Large intestine (tissue), 3 donors: ENCODE results near the gene PDE4D. TPM values are rescaled to one million over a fixed set of nuclear protein-coding genes. Genes with fewer than 3 reads are reported as not detected.

Source experiments
- DNase-seq, 2 donors: peaks; one replicate each; pipeline versions ENCODE4 v3.0.0 to v3.0.0-alpha.2; 2013
- H3K27ac ChIP-seq: one replicate; pipeline ENCODE4 v1.5.1; 2013; ENCODE audit warnings: low read length
- H3K27me3 ChIP-seq: 2 replicates; pipeline ENCODE4 v1.6.1; 2013; ENCODE audit warnings: low read length; ENCODE audit not compliant: control insufficient read depth, insufficient read depth
- H3K36me3 ChIP-seq: 2 replicates; pipeline ENCODE4 v1.6.1; 2013; ENCODE audit warnings: low read length; ENCODE audit not compliant: control insufficient read depth, insufficient read depth
- H3K4me1 ChIP-seq: one replicate; pipeline ENCODE4 v1.6.1; 2013; ENCODE audit warnings: low read length; ENCODE audit not compliant: control insufficient read depth, insufficient read depth
- H3K4me3 ChIP-seq: one replicate; pipeline ENCODE4 v1.5.1; 2013; ENCODE audit warnings: low read length
- H3K9me3 ChIP-seq: one replicate; pipeline ENCODE4 v1.6.1; 2013; ENCODE audit warnings: mild to moderate bottlenecking, low read depth, low read length, moderate library complexity; ENCODE audit not compliant: control insufficient read depth
- WGBS: methylation state at CpG from one replicate; pipeline ENCODE4 v1.1.5; 2013; ENCODE audit warnings: low lambda C conversion rate; ENCODE audit not compliant: insufficient coverage; 5-methylcytosine and 5-hydroxymethylcytosine counted together
- polyA plus RNA-seq: library from polyadenylated mRNA; unstranded; fragments of 120-200 nt; gene quantifications from one replicate; pipeline ENCODE4 v1.2.1, GENCODE V29; 2013

The PDE4D gene
- polyA plus RNA-seq, 1 donor: 13.5 TPM

DNA sequence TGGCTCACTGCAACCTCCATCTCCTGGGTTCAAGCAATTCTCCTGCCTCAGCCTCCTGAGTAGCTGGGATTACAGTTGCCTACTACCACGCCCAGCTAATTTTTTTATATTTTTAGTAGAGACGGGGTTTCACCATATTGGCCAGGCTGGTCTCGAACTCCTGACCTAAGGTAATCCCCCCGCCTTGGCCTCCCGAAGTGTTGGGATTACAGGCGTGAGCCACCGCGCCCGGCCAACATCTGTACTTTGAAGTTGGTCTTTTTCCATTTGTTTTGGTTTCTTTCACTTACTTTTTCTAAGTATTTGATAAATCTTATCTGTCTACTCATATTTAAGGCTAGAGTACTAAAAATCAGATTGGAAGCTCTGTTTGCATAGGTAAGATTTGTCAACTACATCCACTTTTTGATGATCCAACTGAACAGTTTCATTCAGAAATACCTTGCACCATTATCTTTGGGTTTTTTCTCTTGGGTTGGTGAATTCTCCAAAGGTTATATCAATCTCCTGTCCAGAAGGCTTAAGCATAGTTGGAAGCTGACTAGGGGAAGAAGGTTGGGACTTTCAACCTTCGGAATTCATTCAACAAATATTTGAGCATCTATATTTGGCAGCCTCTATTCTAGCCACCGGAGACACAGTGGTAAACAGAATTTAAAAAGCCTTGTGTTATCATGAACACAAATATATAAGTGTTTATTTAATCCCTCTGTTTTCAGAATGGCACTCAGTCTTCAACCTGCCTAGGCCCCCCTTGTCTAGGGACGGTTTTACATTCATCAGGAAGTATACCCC is 821.6 kb downstream of the PDE4D start:
- no peaks in the 10 kb centered on the region for H3K36me3 ChIP-seq
- H3K4me3 ChIP-seq: no peak overlapping the region
- no peaks in the 10 kb centered on the region for H3K4me1 ChIP-seq
- 90% methylated on average over 7 of the region's 12 CpGs for WGBS
- no peak for DNase-seq
- no peaks in the 10 kb centered on the region for H3K9me3 ChIP-seq
- H3K27me3 ChIP-seq: no peaks in the 10 kb centered on the region
- H3K27ac ChIP-seq: no peak overlapping the region

DNA sequence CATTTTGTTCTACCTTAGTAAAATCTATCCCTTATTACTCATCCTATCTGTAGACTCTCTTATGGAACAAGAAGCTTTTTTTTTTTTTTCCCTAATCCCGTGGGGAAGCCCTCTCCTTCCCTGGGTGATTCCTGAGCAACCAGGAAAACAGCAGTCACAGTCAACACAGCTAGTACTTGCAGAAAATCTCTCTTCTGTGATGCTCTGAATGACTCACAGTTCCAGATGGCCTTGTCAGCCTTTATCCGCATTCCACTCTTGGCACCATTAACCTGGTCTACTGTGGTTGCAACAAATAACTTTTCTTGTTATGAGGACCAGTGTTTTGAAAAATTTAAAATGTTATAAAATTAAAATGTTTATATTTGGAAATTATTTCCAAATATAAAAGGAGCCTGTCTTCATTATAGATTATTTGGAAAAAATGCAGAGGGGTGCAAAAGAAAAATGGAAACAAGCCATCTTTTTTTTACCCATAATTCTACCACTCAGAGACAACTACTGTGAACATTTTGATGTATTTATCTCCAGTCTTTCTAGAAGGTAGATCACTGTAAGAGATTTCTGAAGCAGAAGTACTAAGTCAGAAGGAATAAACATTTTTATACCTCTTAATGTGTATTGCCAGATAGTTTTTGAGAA is 824.0 kb downstream of the PDE4D start:
- Histone ChIP-seq H3K27me3 (no peaks in the 10 kb centered on the region), H3K36me3 (no peaks in the 10 kb centered on the region), H3K27ac (no peak overlapping the region), H3K4me3 (no peak overlapping the region), H3K4me1 (no peaks in the 10 kb centered on the region), H3K9me3 (no peaks in the 10 kb centered on the region)
- DNase-seq: no peak
- WGBS: 80% methylated on average over 2 of the region's 2 CpGs

DNA sequence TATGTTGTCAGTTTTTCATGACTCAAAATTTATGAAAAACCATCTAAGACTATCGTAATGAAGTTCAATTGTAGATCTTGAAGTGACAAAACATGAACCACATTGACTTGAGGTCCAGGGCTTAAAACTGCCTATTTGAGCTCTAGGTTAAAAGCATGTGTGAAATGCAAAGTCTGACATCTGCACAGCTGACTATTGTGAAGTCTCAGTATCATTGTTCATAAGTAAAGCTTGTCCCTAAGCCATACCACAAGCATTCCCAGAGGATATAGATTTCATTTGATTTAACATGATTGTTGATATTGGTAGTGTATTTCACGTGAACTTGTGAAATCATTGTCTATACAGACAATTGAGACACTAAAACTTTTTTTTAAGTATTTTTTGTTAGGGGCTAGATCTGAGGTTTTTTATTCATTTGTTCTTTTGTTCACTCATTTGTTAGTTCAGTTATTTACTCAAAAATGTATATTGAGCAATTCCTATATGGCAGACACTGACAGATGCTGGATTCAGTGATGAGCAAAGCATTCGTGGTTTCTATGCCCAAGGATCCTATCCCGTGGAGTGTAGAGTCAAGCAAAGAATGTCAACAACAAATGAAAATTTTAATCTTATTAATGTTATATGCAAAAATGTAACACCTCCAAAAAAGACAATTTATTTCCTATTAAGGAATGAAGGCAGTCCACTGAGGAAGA is 825.4 kb downstream of the PDE4D start:
- Histone ChIP-seq H3K9me3 (no peaks in the 10 kb centered on the region), H3K27ac (no peak overlapping the region), H3K36me3 (no peaks in the 10 kb centered on the region), H3K4me1 (no peaks in the 10 kb centered on the region), H3K4me3 (no peak overlapping the region), H3K27me3 (no peaks in the 10 kb centered on the region)
- no peak for DNase-seq
- whole genome bisulfite sequencing: no CpG with 5 or more reads among the region's 4 CpGs

DNA sequence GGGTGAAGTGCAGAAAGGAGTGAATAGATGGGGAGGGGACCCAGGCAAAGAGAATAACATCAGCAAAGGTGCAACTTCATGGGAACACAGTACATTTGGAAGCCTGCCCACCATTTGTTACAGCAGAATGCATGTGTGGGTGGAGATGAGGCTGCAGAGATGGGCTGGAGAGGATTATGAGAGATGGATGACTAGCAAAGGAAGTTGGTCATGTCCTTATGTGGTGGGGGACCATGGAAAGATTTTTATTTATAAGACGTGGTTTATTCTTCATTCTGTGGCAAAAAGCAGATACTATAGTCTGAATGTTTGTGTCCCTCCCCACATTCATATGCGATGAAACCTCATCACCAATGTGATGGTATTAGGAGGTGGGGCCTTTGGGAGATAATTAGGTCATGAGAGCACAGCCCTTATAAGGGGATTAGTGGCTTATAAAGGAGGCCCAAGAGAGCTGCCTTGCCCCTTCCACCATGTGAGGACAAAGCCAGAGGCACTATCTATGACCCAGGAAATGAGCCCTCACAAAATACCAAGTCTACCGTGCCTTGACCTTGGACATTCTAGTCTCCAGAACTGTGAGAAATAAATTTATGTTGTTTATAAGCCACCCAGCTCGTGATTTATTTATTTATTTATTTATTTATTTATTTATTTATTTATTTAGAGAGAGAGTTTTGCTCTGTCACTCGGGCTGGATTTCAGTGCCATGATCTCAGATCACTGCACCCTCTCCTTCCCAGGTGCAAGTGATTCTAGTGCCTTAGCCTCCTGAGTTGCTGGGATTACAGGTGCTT is 827.0 kb downstream of the PDE4D start:
- Histone ChIP-seq H3K4me1 (no peaks in the 10 kb centered on the region), H3K36me3 (no peaks in the 10 kb centered on the region), H3K9me3 (no peaks in the 10 kb centered on the region), H3K27ac (no peak overlapping the region), H3K4me3 (no peak overlapping the region), H3K27me3 (no peaks in the 10 kb centered on the region)
- no peak for DNase-seq
- WGBS: 100% methylated on average over 1 of the region's 5 CpGs

DNA sequence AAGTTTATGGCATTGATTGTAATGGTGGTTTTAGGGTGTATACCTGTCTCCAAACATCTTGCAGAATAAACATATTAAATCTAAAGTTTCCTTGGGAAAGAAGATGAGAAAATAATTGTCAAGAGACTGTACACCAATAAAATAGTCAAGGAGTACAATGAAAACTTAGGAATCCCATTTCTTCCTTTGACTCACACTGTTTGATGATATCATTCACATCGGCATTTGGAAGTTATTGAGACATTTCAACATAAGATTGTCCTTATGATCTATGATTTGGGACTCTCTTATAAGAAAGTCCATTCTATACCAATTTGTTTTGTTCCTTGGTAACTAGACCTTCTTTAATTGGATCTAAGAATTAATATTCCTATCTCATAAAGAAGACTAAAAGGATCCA is 828.0 kb downstream of the PDE4D start:
- no peaks in the 10 kb centered on the region for H3K4me1 ChIP-seq
- WGBS: no CpG with 5 or more reads among the region's 1 CpG
- no peaks in the 10 kb centered on the region for H3K9me3 ChIP-seq
- no peaks in the 10 kb centered on the region for H3K27me3 ChIP-seq
- no peak for DNase-seq
- peaks cover 2% of the 10 kb centered on the region for H3K36me3 ChIP-seq
- no peak overlapping the region for H3K27ac ChIP-seq
- H3K4me3 ChIP-seq: no peak overlapping the region

DNA sequence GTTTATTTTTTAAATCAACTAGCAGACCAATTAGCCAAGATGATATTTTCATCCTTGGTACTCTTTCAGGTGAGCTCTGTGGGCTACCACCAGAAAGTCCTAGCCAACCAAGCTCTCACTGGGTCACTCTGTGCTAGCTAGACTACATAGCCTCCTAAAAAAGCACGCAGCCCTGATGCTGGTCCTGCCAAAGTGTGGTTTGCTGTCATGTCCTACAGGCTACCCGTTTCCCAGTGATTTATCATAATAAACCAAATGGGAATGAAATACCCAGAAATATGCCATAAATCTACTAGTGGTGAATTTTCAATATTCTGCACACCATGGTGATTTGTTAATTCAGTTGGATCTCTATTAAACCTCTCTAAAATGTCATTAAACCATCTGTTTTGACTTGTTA is 829.2 kb downstream of the PDE4D start:
- no peaks in the 10 kb centered on the region for H3K9me3 ChIP-seq
- no peak overlapping the region for H3K4me3 ChIP-seq
- no peak overlapping the region for H3K27ac ChIP-seq
- H3K27me3 ChIP-seq: no peaks in the 10 kb centered on the region
- peaks cover 3% of the 10 kb centered on the region for H3K36me3 ChIP-seq
- no peak for DNase-seq
- no CpG with 5 or more reads among the region's 2 CpGs for WGBS
- H3K4me1 ChIP-seq: no peaks in the 10 kb centered on the region

DNA sequence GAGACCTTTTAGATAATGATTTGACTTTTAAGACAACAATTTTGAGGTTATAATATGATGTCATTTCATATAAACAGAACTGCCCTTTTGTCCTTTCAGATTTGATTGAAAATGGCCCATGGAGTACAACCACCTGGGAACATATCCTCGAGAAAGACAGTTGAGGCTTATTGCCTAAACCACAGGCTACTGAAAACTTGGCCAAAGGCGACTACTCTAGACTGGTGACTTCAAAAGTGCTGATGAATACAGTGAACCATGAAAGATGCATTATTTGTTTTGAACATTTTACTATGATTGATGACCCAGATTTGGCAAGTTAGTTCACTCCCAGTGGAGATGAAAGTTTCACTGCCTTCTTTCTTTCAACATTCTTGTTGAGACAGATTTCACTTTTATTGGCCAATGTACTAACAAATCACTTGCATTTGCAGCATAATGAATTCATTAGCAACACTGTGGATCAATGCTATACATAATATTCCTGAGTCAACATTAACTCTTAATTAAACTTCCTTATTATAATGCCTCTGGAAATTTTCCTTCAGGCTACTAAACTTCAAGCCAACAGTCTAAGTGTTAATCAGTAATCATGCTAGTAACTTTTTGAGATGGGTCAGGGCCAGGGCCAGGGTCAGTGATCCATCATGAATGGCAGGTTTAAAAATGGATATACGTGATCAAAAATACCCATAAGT is 830.4 kb downstream of the PDE4D start:
- DNase-seq: no peak
- Histone ChIP-seq H3K27me3 (no peaks in the 10 kb centered on the region), H3K27ac (no peak overlapping the region), H3K36me3 (peaks cover 3% of the 10 kb centered on the region), H3K4me3 (no peak overlapping the region), H3K9me3 (no peaks in the 10 kb centered on the region), H3K4me1 (no peaks in the 10 kb centered on the region)
- 100% methylated on average over 1 of the region's 3 CpGs for WGBS

DNA sequence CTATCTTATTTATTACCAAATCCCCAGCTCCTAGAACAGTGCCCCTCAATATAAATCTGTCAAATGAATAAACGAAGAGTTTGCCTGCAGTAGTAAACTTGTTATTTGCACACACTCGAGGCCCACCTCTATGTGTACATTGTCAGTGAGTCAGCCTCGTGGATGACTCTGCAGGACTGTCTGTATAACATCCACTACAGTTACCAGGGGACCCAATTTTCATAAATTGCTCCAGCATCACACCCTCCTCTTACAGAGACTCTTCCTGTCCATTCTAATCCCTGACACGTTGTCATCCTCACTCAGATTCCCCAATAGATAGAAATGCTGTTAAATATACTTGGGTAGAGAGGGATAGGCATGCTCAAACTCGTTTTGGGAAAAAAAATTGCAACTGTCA is 832.1 kb downstream of the PDE4D start:
- Histone ChIP-seq H3K27me3 (no peaks in the 10 kb centered on the region), H3K27ac (no peak overlapping the region), H3K4me3 (no peak overlapping the region), H3K36me3 (peaks cover 6% of the 10 kb centered on the region), H3K9me3 (no peaks in the 10 kb centered on the region), H3K4me1 (no peaks in the 10 kb centered on the region)
- WGBS: no CpG with 5 or more reads among the region's 5 CpGs
- DNase-seq: no peak

DNA sequence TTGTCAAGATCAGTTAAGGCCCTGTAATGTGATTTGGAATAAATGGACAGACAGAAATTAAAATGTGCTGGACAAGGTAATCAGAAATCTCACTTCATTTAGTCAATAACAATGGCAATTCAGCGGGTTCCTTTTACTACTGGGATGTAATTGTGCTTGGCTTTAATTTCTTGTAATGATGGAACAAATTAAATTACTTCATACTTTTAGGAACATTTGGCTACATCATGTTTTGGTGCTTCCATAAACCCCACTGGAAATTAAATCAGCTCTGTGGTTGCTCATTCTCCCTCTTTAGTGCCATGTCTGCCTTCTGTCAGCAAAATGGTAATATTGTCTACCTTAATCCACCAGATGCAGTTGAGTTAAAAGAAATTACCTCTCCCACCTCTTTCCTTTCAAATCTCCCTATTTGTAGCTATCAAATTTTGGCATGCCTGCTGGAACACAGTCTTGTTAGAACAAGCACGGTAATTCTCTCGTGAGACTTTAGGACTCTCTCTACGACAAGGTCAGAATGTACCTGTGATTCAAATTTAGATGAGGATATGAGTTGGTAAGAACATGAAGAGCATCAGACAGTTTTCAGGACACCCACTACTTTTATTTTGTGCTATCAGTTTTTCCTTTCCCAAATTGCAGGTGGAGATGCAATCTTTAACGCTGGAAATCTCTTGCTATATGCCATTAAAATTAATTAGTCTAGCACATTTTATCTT is 834.4 kb downstream of the PDE4D start:
- DNase-seq: no peak
- Histone ChIP-seq H3K9me3 (no peaks in the 10 kb centered on the region), H3K4me1 (no peaks in the 10 kb centered on the region), H3K27me3 (no peaks in the 10 kb centered on the region), H3K36me3 (peaks cover 8% of the 10 kb centered on the region), H3K27ac (no peak overlapping the region), H3K4me3 (no peak overlapping the region)
- no CpG with 5 or more reads among the region's 5 CpGs for WGBS
